GM10266 (cell line): ENCODE data around the gene MIXL1.
"Not testable (repeated sequence)": the region's sequence is repeated elsewhere in the genome, so short reads cannot be mapped to it uniquely, and the experiment has no call there.

ENCODE experiments used
- DNase-seq: peaks from one replicate; pipeline ENCODE4 v3.0.0; 2012; ENCODE audit errors: extremely low spot score
- CTCF ChIP-seq: IDR thresholded peaks from 2 replicates; pipeline ENCODE4 v1.5.1; 2012; ENCODE audit warnings: mild to moderate bottlenecking, low read depth; ENCODE audit not compliant: control insufficient read depth, insufficient read depth; ENCODE audit errors: missing control alignments

The MIXL1 gene

GRCh38 chr1:226255380-226255779 lies 31.9 kb downstream of the MIXL1 start:
- TF ChIP-seq CTCF: no peak
- no peak for DNase-seq

GRCh38 chr1:226261818-226262217 lies 38.4 kb downstream of the MIXL1 start:
- no peak for TF ChIP-seq CTCF
- DNase-seq: no peak

GRCh38 chr1:226268421-226269124 lies 45.1 kb downstream of the MIXL1 start:
- TF ChIP-seq CTCF: no peak
- DNase-seq: no peak

GRCh38 chr1:226272233-226272902 lies 48.9 kb downstream of the MIXL1 start:
- not testable (repeated sequence) for DNase-seq

GRCh38 chr1:226274138-226274537 lies 50.7 kb downstream of the MIXL1 start:
- no peak for DNase-seq
- no peak for TF ChIP-seq CTCF

- no peak for DNase-seq
- no peak for TF ChIP-seq CTCF
These were observed 52.7 kb downstream of the MIXL1 start for GRCh38 chr1:226276077-226276682.
